COR-L47 (cell line): ENCODE data around the gene XPC.
"Not testable (repeated sequence)": the region's sequence is repeated elsewhere in the genome, so short reads cannot be mapped to it uniquely, and the experiment has no call there.

Experiments
- DNase-seq: peaks from one replicate; lab custom pipeline; 2025; lab: John Stamatoyannopoulos, UW

The XPC gene

DNA sequence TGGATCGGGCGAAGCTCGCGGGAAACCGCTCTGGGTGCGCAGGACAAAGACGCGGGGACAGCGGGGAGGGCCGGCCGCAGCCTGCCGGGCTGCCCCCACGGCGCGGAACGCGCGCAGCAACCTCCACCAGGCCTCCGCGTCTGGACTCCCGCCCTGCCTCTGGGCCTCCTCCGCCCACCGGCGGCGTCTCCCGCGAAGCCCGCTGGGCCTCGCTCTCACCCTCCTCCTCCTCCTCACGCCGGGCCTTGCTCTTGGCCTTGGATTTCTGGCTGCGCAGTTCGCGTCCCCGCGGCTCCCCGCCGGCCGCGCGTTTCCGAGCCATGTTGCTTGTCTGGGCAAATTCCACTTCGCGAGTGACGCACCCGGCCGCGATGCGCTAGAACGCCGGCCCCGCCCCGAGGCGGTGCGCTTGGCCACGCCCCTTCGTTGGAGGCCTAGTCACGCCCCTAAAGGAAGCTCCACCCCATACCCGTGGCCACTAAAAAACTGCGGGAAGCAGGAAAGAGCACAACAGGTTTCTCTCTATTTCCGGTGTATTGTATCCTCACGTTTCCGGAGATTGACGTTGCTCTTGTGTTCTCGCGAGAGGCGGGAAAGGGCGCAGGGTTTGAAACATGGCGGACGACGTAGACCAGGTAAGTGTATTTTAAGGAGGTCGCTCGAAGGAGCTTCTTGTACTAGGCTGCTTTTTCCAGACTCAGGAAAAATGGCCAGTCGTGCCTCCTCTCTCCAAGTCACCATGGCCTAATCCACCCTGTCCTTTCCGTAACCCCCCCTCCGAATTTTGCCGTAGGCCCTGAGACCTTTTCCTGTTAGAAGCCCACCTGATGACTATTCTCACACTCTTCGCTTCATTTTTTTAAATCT, at the start of gene XPC, which contains the start of gene LSM3:
XPC (minus strand) TSS at position 355 of the 867 bp plus-strand sequence; CDS start at position 322, 33 bp downstream.
LSM3 (plus strand) TSS at position 571 of the 867 bp plus-strand sequence; CDS start at position 615, 44 bp downstream.
- DNase-seq: peak; percentile 87

DNA sequence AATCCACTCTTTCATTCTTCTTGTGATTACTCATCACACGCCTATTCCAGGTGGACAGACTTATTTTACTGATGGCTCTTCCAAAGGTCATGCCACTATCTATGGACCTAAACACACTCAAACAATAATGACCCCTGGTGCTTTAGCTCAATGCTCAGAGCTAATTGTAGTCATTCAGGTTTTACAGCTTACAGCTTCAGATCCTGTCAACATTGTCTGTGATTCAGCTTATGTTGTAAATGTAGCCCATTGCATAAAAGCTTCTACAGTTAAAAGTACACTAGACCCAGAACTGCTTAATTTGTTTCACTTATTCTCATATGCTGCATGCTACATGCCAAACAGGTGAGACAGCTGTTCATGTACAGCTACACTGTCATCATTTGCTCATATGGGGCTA, 49.5 kb upstream of the XPC start:
- DNase-seq: no peak

DNA sequence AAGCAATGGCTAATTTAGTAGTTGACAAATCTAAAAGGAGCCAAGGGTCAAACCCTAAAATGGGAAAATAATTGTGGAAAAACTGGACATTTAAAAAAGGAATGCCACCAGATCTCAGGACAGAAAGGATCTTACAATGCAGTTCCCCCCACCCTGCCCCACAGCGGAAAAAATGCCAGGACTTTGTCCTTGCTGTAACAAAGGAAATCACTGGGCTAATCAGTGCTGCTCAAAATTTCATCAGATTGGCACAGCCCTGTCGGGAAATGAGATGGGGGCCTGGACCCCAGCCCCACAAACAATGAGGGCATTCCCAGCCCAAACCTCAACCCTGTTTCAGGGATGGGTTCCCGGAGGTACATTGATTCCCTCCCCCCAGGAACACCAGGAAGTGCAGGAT, 48.0 kb upstream of the XPC start:
- DNase-seq: not testable (repeated sequence)

GRCh38 chr3:14225421-14225820, 47.0 kb upstream of the XPC start:
- DNase-seq: no peak

DNA sequence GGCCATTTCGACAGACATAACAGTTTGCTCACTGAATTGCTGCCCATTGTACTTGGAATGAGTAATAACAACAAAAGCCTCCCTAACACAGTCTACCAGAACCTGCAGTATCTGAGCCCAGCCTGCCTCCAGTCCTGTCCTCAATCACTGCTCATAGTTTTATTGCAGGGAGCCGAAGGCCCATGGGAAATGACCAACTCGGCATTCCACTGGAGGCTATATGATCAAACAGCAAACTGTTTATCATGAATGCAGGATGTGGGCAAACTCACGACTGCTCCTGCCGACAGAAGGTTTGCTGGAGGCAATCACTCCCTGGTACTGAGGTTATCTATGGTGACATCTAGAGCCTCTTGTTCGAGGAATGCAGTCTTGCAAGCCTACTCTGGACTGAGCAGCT, 46.5 kb upstream of the XPC start:
- DNase-seq: no peak

- DNase-seq: no peak
Observed at GRCh38 chr3:14223595-14223994, 45.2 kb upstream of the XPC start.

GRCh38 chr3:14222900-14223594, 44.6 kb upstream of the XPC start:
- DNase-seq: no peak

DNA sequence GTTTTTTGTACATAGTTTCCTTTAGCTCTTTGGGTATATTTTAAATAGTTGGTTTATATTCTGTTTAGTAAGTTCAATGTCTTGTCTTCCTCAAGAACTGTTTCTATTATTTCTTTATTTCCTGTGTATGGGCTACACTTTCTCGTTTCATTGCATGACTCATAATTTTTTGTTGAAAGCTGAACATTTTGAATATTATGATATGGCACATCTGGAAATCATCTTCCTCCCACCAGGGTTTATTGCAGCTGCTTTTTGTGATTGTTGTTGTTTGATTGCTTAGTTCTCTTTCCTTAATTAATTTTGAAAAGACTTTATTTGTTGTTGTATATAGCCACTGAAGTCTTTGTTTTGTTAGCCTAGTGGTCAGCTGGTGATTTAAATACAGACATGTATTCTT, 44.1 kb upstream of the XPC start:
- no peak for DNase-seq

DNA sequence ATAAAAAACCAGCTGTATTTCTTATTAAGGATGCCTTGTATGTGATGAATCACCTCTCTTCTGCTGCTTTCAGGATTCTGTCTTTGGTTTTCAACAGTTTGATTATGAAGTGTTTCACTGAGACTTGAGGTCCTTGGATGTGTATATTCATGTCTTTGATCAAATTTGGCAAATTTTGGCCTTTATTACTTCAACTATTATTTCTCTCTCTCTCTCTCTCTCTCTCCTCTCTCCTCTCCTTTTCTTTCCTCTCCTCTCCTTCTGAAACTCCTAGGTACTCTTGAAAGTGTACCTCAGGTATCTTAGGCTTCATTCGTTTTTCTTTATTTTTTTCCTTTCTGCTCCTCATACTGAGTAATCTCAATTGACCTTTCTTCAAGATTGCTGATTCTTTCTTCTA, 43.5 kb upstream of the XPC start:
- no peak for DNase-seq

GRCh38 chr3:14220933-14221332, 42.5 kb upstream of the XPC start:
- no peak for DNase-seq

DNA sequence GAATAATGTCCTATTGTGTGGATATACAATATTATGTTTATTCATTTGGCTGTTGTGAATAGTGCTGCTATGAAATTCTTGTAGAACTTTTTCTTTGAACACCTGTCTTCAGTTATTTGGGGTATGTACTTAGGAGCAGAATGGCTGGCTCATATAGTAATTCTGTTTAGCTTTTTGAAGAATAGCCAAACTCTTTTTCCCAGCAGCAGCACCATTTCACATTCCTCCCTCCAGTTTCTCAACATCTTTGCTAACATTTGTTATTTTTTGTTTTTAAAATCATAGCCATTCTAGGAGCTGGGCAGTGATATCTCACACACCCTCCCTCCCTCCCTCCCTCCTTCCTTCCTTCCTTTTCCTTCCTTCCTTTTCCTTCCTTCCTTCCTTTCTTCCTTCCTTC, 40.0 kb upstream of the XPC start:
- DNase-seq: no peak

- DNase-seq: no peak
Observed at GRCh38 chr3:14216257-14217048, 38.1 kb upstream of the XPC start.

DNA sequence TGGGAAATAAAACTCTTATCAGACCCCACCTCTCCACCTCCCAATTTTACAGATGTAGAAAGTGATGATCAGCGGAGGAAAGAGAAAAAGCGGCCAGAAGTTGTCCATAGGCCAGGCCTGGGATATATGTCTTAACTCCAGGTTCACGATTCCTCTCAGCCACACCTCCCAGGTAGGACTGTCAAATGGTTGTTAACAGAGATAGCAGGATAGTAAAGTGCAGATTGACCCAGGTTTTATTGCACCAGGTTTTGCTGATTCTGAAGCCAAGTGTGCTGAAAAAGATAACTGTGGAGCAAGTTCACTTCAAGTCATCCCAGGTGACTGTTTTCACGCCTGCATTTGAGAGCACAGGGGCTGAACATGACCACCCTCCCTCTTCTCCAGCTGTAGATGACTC, 36.4 kb upstream of the XPC start:
- DNase-seq: no peak

GRCh38 chr3:14213066-14213774, 34.8 kb upstream of the XPC start:
- no peak for DNase-seq

DNA sequence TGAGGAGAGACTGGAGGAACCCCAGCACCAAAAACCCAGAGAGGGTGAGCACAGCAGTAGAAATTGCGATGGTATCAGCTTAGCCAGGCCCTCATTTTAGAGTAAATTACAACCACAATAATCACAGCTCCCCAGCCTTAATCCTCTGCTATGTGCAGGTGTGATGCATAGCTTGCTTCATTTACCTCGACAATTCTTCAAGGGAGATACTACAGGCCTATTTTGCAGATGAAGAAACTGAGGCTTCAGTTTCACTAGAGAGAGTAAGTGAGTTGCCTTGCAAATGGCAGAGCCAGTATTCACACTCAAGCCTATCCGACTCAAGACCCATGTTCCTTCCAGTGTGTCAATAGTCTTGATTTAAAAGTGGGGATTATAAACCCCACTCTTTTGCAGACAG, 33.6 kb upstream of the XPC start:
- DNase-seq: no peak

- DNase-seq: no peak
Observed at GRCh38 chr3:14211621-14212020, 33.2 kb upstream of the XPC start.

- no peak for DNase-seq
Observed at GRCh38 chr3:14210843-14211594, 32.6 kb upstream of the XPC start.

GRCh38 chr3:14210290-14210688, 31.9 kb upstream of the XPC start:
- DNase-seq: no peak

GRCh38 chr3:14209581-14210289, 31.3 kb upstream of the XPC start:
- DNase-seq: no peak

DNA sequence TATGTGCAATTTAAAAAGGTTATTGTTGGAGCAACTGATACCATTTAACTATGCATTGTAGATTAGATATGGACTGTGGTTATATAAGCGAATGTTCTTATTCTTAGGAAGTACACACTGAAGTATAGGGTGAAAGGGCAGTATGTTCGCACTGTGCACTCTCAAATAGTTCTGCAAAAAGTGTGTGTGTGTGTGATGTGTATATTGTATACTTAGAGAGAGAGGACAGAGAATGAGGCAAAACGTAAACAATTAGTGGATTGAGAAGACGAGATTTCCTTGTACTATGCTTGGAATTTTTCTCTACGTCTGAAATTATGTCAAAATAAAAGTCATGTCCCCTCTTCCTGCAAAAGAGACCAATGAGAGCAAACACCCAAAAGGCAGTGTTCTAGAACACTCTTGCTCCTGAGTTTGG, 30.6 kb upstream of the XPC start:
- DNase-seq: no peak
